DMS 273 treated with DMSO at 0.1 percent for 48 hours (cell line): ENCODE measurements around the gene SPNS2.

Experiments used
- DNase-seq: peaks from one replicate; lab custom pipeline; 2025; lab: John Stamatoyannopoulos, UW

The SPNS2 gene

DNA sequence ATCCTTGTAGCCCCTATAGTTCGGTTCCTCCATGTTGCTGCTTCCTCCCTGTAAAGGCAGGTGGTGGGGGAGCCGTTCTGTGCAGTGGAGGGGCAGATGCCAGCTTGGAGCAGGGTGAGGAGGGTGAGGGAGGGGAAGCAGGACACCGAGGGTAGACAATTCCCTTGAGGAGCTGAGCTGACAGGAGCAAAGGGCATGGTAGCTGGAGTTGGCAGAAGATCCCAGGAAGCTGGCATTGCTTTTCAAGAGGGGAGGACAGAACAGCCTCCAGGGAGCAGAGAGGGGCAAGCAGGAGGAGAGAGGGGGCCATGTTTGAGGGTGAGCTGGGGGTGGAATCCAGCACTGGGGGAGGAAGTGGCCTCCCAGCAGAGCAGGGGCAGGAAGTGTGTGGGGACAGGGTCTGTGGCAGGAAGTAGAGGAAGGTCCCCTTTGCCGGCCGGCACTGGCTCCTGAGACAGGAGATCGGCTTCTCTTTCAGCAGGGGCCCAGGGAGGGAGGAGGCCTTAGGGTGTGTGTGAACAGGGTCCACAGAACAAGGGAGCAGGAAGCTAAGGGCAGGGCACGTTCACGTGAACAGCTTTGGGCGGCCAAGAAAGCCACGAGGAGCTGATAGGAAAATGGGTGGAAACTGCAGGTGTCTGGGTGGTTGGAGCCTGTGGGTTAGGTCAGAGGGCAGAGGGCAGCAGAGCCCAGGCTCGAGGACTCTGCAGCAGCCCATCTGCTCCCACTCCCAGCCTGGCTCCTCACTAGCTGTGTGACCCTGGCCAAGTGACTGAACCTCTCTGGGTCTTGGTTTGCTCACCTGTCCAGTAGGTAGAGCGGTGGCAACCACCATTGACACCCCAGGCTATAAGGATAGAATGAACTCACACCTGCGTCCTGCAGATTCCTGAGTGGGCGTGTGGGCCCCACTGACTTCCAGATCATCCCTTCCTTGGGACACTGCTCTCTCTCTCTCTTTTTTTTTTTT is 17.5 kb upstream of the SPNS2 start:
- no peak for DNase-seq

DNA sequence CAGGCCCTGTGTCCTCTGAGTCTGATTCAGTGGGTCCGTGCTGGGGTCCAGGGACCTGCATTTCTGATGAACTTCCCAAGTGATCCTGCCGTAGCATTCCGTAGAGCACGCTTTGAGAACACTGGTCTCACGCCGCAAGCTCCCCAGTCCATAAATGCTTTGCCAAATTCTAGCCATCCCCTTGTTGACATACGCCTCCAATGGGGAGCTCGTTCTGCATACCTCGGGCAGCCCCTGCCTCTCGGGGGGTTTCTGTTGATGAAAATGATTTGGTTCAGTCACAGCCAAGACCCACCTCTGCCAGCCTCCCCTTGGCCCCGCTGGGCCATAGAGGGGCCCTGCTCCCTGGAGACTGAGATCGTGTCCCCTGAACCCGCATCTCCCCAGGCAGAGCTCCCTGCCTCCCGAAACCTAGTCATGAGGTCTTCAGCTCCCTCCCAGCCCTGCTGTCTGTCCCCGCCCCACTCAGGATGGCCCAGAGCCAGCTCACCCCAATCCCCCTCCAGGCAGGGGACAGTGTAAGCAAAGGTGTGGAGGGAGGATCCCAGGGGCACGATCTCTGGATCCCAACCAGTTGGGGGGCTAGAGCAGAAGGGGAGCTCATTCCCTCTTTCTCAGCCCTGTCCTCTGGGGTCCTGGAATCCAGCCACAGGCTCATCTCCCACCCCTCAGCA is 16.2 kb upstream of the SPNS2 start:
- no peak for DNase-seq

DNA sequence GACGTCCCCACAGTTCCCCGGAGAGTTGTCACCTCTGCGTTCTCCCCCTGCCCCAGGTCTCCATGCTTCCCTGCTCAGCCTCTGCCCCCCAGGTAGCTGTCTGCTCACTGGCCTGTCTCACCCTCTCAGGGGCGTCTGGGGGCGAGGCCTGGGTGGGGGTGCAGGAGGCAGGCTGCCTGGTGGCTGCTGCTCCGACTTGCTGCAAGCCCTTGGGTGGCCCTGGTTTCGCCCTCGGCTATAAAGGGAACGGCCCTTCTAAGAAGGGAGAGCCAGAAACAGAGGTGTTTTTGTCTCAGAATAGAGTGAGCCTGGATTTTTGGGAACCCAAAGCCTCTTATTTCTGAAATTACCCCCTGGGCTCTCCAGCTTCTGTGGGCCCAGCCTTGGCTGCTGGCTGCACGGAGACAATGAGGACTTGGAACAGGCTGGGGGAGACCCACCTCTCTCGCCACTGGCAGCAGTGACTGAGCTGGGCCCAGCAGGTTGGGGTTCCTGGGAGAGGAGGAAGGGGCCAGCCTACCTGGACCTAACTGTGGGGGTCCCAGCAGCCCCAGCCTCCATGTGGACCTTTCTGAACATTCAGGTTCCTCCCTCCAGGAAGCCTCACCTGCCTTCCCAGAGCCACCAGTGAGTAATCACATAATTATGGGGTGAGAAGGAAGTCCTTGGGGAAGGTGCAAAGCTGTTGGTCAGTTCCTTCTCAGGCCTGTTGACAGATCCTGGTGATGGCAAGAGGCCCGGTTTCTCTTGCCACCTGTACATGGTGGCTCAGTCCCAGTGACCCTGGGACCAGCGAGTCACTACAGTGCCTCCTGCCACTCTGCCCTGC is 15.5 kb upstream of the SPNS2 start:
- DNase-seq = no peak

DNA sequence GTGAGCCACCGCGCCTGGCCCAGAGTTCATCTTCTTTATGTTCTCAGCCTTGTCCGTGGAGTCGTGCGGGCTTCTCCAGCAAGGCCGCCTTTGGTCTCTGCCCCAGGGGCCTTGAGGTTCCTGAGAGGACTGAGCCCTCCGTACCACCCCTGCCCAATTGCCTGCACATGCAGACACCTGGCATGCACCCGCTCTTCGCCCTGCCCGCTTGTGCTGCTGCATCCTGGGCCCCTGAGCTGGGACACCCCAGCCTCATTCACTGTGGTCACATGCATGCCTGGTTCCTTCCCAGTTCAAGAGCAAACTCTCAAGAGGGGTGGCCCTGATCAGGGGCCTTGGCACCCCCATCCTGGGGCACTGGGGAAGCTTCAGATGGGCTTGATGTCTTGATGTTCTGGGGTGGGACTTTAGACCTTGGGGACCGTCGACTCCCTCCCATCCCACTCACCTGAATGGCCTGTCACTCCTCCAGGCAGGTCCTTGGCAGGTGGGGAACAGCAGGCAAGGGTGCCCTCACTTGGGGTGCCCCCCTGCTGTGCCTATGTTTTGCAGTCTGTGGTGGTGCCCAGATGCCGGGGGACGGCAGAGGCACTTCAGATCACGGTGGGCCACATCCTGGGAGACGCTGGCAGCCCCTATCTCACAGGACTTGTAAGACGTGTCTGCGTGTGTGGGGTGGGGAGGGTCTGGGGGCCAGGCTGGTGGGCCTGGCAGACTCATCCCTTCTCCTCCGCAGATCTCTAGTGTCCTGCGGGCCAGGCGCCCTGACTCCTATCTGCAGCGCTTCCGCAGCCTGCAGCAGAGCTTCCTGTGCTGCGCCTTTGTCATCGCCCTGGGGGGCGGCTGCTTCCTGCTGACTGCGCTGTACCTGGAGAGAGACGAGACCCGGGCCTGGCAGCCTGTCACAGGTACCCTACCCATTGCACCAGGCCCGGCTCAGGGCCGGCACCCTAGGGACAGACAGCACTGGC is 12.7 kb upstream of the SPNS2 start:
- DNase-seq = no peak

DNA sequence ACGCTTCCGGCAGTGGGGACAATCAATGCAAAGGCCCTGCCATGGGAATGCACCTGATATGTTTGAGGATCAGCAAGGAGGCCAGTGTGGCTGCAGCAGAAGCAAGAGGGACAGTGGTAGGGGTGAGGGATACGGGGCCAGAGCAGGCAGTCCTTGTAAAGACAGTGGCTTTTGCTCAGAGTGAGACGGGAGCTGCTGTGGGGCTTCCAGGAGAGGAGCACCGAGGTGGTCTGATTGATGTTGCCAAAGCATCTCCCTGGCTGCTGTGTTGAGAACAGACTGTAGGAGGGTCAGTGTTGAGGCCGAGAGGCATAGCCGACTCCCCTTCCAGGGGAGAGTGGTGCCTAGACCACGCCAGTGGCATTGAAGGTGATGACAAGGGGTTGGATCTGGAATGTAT is 11.4 kb upstream of the SPNS2 start:
- DNase-seq = no peak

DNA sequence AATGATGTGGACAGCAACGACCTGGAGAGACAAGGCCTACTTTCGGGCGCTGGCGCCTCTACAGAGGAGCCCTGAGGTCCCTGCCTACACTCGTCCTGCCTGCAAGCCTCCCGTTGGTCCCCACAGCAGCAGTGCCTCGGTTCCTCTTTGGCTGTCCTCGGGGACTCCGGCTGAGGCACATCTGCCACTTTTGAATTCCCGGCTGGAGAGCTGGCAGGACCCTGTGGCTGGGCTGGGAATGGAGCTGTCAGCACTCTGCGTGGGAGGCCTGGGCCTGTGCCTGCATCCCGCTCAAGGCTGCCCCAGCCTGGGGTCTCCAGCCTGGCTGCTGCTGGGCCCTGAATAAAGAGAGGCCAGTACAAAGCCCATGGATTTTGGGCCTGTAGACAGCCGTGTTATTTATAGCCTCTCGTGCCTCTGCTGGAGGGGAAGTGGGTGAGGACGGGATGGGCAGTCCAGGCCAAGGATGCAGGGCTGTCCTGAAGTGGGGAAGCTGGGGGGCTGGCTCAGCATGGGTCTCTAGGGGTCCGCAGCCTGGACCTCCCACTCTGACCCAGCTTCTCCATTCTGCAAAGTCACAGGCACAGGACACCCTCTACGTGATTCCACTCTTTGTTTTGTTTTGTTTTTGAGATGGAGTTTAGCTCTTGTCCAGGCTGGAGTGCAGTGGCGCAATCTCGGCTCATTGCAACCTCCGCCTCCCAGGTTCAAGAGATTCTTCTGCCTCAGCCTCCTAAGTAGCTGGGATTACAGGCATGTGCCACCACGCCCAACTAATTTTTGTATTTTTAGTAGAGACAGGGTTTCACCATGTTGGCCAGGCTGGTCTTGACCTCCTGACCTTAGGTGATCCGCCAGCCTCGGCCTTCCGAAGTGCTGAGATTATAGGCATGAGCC is 10.6 kb upstream of the SPNS2 start:
- no peak for DNase-seq

DNA sequence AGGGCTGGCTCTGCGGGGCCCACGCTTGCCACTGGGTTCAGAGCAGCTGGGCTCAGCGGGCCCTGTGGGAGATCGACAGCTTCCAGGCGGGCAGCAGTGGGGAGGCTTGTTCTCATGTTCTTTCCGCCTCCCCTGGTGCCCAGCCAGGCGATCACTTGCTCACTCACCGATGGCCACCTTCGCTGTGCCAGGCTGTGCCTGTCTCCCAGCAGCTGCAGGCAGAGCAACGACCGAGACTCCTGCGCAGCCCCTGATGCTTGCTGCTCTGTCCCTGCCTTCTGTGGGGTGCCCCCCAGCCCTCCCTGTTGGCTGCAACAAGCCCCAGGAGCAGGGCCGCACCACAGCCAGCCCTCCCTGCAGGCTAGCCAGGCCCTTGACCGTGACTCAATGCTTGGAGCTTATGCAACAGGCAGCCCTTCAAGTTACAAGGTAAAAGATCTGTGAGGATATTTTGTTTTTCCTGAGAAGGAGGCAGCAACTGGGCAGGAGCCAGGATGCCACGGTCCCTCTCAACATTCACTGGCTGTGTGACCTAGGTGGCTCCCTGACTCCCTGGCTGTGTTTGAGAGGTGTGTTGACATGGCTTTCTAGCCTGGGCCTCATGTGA is 9.6 kb upstream of the SPNS2 start:
- DNase-seq = no peak

DNA sequence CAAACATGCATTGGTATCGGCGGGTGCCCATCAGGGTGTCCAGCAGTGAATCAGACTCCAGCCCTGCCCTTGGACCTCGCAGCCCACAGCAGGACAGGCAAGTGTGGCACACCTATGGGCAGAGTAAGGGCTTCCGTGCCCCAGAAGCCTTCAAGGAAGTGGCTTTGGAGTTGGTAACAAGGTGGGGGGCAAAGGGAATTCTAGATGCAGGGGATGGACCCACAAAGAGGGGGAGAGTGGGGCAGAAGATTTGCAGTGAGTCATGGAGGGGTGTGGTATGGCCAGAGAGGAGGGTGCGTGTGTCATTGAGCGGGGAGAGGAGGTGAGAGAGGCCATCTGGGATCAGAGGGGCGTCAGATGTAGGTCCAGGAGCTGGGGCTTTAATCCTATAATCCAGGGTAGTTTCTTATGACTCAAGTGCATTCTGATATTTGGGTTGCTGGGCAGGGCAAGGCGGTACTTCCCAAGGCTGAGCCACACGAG is 8.5 kb upstream of the SPNS2 start:
- DNase-seq = no peak

DNA sequence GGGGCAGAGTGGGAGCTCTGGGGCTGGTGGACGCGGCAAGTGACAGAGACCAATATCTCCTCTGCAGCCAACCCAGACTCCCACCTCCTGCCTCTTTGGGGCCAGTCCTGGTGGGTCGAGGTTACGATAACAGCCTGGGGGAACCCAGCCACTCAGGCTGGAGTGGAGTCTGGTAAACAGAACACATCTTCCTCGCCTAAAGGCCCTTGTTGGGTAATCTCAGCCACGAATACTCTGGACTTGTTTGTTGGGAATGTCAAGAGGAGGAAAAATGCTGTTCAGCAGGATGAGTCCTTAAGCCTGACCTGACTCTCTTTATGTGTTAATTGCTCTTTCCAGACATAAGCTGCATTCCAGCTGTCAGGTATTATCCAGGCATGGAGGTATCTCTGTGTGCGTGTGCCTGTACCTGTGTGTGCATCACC is 8.0 kb upstream of the SPNS2 start:
- DNase-seq = no peak

DNA sequence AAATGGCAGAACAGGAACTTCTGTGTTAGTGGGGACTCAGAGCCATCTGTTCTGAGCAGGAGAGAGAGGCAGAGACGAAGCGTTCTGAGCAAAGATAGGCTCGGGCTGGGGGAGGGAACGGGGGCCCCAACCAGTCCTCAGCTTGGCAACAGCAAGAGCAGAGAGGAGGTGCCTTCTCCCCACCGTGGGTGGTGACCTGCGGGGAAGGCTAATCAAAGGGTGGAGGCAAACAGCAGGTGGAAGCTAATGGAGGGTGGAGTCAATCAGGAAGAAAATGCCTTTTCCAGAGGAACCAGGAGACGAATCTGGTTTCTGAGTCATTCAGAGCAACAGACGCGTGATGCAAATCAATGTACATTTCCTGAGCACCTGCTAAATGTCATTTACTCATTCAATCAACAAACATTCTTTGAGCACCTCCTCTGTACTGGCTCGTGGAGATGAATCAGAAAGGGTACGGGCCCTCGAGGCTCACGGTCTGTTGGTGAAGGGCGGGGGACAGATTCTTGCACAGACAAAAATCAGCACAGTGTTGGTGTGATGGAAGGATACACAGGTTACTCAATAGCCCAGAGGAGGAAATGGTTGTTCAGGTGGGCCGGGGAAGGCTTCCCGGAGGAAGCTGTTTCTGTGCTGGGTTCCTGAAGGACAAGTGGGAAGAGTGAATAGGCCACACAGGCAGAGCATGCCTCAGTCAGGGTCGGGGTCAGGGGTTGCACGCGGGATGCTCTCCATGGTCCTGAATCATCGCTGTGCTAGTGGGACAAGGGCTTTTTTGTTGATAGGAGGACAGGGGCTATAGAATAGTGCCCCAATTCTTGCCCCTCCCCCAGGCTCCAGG is 5.7 kb upstream of the SPNS2 start:
- DNase-seq = no peak

DNA sequence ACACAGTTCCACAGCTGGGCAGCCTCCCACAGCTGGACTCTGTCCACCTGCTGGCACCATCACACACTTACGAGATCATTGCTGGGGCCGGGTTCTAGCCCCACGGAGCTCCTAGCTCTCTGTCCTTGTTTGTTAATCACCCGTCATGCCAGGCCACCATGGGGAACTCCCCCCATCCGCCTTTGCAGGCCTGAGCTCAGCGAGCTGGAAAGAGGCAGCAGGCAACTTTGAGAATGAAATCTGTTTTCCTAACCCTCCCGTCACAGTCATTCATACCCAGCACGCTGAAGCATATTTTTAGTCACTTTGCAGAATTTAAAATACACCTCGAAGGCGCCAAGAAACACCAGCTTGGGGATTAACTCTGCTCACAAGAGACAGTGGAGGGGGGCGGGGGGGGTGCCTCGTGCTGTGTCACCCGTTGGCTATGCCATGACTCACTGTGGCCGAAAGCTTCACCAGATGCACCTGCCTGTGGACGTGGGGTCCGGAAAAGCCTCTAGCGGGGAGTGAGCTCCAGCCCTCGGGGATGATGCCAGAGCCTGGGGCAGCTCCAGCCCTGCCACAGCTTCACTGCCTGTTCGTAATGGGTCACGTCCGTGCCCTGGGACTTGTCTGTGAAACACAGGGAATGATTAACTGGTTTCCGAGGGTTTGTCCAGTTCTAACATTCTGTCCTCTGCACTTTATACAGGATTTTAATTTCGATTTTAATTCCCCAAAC is 1.4 kb upstream of the SPNS2 start:
- DNase-seq = no peak

DNA sequence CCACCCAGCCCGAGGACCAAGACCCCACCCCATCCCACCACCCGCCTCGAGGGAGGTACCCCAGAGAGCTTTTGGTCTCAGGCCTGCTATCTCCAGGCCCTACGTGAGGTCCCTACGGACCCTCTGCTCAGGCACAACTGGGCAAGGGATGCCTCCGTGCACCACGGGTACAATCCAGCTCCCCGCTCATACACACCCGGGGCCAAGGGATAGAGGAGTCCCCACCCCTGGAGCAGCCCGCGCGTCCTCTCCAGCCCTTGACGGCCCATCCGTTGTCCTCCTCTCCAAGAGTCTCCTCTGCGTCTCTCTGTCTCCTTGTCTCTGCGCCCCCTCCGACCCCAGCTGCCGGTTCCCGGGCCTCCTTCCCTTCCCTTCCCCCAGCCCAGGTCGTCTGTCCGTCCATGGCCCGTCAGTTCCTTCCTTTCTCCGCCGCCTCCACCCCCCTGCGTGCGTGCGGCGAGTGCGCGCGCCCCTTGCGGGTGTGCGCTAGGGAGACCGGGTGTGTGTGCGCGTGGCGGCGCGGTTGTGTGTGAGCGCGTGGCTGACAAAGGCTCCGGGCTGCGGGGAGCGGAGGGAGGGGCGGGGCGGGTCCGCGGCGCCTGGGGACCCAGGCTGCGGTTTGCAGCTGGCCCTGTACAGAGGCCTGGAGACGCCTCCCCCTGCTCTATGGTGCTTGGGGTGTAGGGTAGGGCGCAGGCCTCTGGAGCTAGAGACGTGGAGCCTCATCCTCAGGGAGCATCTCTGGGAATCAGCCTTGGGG is 930 bp downstream of the SPNS2 start:
- DNase-seq = no peak

DNA sequence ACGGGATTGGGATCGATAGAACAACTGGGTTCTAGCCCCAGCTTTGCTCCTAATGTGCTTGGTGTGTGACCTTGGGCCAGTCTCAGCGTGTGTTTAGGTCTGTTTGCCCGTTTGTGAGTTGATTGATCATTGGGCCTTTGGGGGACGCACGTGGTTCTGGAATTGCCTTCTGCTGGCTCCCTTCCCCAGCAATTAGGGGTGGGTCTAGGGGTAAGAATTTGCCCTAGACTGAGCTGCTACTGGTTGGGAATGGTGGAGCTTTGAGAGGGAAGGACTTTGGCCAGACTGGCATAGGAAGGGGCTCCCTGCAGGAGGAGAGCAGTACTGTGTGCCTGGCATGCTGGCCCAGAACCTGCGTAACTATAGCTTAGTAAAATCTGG is 1.5 kb downstream of the SPNS2 start:
- no peak for DNase-seq

DNA sequence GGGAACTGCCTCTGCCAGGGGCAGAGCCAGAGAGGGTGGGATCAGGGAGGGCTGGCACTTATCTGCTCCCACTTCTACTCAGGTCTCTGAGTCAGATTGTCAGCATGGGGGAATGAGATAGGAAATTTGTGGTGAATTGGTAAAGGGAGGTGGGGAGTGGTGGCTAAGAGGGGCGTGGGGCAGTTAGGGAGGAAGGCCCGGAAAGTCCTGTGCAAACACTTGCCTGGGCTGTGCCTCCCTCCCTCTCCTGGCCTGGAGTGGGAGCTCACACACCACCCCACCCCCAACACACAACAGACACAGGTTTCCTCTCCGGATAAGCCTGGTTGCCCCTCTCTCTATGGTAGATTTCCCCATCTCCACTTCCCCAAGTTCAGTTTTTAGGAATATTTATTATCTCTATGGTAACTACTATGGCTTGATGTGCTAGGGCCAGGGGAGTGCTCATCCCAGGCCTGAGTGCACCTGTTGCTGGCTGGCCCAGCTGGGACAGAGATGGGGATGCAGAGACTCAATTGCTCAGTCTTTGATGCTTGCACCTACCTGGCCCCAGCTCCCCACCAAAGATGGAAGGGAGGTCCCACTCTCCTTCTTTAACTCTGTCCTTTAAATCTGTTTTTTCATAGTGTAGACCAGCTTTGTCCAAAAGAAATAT is 2.7 kb downstream of the SPNS2 start:
- no peak for DNase-seq

DNA sequence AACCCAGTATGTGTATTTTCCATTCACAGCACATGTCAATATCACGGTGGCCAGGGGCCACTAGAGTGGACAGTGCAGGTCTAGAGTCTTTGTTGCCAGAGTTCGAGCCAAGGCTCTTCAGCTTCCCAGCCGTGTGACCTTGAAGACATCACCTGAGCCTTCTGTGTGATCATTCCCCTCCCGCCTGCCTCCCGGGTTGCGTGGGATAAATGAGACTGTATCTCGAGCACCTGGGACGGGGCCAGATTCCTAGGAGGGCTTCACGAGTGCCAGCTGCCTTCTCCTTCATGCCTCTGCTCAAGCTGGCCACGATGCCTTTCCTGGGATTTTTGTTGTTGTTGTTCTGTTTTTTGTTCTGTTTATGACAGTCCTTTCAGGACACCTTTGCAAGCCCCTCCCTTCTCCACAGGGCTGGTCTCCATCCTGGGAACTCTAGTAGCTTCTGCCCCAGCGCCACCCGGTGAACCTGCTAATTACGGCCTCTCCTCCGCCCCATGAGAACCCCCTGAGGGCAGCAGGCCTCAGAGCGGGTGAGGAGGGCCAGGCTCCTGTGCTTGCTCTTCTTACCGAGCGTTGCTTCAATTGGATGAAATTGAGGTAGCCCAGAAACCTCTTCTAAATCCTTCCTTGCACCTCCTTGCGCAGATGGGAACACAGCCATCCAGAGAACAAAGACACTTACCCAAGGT is 3.9 kb downstream of the SPNS2 start:
- DNase-seq = no peak
